GM12874 (cell line): ENCODE data around the gene LINGO4.

Experiments used
- TF ChIP-seq, protein P1 (sequence below): IDR thresholded peaks from 2 replicates; pipeline ENCODE4 v1.5.1; 2011; ENCODE audit warnings: low read depth, mild to moderate bottlenecking, control low read depth, low read length, moderate library complexity; ENCODE audit not compliant: insufficient read depth

Gene LINGO4

DNA sequence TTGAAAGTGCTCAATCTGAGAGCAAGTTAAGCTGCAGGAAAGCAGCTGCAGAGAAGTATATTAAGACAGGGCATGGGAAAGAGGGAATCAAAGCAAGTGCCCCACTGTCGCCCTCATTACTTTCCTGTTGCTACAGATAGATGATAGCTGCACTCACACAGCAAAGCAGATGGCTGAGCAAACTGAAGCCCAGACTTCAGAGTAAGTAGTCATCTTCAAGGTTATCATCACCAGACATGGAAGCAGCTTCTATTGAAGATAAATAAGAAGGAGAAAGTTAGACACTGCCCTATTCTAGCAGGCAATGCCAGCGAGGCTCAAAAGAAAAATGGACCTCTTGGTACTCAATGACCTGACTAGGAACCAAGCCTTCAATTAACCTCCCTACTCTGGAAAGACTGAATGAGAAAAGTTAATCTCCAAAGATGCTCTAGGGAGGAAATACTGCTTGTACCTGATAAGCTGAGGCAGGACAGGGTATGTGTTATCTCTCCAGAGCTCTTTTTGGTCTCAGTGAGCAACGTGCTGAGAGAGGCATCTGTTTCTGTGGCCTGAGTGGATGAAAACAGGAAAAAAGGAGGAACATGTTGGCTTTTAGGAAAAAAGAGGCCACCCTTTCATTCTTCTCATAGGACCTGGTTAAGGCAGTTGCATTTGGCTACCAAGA lies 30.8 kb downstream of the LINGO4 start:
- TF ChIP-seq, protein P1, sequence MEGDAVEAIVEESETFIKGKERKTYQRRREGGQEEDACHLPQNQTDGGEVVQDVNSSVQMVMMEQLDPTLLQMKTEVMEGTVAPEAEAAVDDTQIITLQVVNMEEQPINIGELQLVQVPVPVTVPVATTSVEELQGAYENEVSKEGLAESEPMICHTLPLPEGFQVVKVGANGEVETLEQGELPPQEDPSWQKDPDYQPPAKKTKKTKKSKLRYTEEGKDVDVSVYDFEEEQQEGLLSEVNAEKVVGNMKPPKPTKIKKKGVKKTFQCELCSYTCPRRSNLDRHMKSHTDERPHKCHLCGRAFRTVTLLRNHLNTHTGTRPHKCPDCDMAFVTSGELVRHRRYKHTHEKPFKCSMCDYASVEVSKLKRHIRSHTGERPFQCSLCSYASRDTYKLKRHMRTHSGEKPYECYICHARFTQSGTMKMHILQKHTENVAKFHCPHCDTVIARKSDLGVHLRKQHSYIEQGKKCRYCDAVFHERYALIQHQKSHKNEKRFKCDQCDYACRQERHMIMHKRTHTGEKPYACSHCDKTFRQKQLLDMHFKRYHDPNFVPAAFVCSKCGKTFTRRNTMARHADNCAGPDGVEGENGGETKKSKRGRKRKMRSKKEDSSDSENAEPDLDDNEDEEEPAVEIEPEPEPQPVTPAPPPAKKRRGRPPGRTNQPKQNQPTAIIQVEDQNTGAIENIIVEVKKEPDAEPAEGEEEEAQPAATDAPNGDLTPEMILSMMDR: no peak

DNA sequence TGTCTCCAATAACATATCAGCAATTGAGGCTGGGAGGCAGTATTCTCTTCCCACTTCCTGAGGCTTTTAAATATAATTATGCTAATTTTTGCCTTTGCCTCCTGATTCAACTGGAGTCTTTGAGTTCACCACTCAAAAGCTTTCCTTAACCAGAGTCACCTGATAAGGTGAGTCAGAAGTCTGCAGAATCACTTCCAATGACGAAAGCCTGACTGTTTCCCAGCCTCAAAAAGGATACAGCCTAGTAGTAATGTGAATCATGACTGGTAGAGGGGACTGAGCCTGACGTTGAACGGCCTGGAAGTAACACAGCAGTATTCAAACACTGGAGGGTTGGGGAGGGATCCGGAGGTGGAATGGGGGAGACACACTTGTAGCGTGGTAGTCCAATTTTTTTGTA lies 31.5 kb downstream of the LINGO4 start:
- TF ChIP-seq, protein P1: no peak

GRCh38 chr1:151763990-151764389 lies 41.2 kb downstream of the LINGO4 start:
- TF ChIP-seq, protein P1: no peak

DNA sequence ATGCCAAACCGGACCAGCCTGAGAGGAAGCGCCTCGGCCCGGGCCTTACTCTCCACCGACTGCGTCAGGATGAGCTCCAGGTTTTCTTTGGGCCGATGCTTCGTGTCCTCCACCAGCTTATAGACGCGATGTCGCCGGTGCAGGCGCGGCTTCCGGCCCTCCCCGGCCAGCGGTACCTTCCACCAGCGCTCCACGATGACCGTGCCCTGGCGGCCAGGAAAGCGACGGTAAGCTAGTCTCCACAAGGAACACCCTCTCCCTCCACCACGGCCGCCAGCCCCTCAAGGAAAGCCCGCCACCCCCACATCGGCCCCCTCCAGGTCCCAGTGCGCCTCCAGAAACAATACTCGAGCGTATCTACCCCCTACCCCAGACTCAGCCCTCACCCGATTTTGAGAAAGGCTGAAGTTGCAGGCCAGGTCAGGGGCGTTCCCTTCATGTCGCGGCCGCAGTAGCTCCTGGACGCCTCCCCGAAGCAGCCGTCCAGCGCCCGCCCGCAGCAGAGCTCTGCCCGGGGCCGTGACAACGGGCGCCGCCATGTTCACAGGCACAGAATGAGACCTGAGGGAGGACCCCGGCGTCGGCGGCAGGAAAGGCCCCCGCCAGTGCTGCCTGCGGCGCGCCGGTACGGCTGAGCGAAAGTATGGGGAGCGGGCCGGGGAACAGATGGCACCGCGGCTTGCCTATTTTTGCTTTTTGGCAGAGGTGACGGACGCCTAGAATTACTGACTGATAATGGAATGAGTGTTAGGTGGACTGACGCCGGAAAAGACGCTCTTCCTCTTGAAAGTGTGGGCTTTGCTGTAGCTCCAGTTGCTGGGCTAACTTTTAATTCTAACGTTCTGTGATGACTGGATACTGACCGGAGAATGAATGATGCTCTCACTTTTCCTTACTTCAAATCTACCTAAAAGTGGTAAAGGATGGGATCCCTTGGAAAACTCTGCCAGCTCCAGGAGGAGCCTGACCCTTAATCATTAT lies 42.0 kb downstream of the LINGO4 start, which contains the start of gene MRPL9:
Gene MRPL9 (minus strand): TSS at position 556 of the 981 bp plus-strand sequence. CDS start 17 bp downstream, at position 539.
- TF ChIP-seq, protein P1: no peak

DNA sequence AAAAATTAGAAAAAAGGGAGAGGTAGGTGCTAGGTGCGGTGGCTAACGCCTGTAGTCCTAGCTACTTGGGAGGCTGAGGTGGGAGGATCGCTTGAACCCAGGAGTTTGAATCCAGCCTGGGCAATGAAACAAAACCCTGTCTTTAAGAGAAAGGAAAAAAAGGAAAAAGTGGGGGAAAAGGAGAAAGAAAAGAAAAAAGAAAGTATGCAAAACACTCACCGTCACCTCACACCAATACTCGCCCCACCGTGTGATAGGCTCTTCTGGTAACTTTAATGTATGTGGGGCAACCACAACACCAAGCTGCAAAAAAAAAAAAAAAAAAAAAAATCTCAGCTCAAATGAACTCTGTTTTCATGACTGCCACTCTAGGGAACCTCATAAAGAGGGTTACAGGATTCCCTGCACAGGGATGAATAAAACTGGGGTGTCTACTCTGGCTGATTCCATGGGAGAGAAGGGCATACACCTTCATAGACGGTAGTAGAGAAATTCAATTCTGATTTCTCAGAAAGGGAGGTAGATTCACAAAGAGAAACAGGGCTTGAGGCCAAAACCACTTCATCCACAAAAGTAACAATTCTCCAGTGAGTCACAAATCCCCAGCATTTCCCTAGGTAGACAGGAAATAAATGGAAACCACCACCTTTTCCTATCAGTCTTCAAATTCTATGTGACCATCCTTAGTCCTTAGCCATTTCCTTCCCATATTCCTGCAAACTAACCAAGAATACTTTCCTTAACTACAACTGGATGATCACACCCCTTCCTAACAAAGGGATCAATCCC lies 44.4 kb downstream of the LINGO4 start:
- TF ChIP-seq, protein P1: no peak

- TF ChIP-seq, protein P1: no peak
These were observed 46.0 kb downstream of the LINGO4 start for GRCh38 chr1:151759241-151759640.
